H9 (cell line): ENCODE results near the gene CTSL. TPM values are rescaled to one million over a fixed set of nuclear protein-coding genes. Genes with fewer than 3 reads are reported as not detected.

Experiments
- DNase-seq: peaks from one replicate; pipeline ENCODE4 v3.0.0-alpha.2; 2017
- H2AFZ ChIP-seq: one replicate; pipeline ENCODE4 v1.6.1; 2013; ENCODE audit warnings: mild to moderate bottlenecking, low read length, control low read depth, moderate library complexity
- H2AK5ac ChIP-seq: 2 replicates; pipeline ENCODE4 v1.6.1; 2013; ENCODE audit warnings: low read length, control low read depth, mixed read lengths; ENCODE audit not compliant: insufficient read length
- H2BK120ac ChIP-seq: one replicate; pipeline ENCODE4 v1.6.1; 2013; ENCODE audit warnings: low read depth, mild to moderate bottlenecking, low read length, control low read depth, inconsistent platforms; ENCODE audit not compliant: poor library complexity, severe bottlenecking
- H2BK12ac ChIP-seq: 2 replicates; pipeline ENCODE4 v1.6.1; 2013; ENCODE audit warnings: low read length, control low read depth, mixed read lengths, low read depth; ENCODE audit not compliant: insufficient read length
- H2BK15ac ChIP-seq: 2 replicates; pipeline ENCODE4 v1.6.1; 2013; ENCODE audit warnings: low read depth, low read length, control low read depth
- H2BK20ac ChIP-seq: one replicate; pipeline ENCODE4 v1.6.1; 2013; ENCODE audit warnings: low read depth, mild to moderate bottlenecking, low read length, control low read depth, inconsistent platforms; ENCODE audit not compliant: poor library complexity, severe bottlenecking
- H2BK5ac ChIP-seq: 2 replicates; pipeline ENCODE4 v1.6.1; 2013; ENCODE audit warnings: low read length, control low read depth, mixed read lengths; ENCODE audit not compliant: insufficient read length
- H3K14ac ChIP-seq: 2 replicates; pipeline ENCODE4 v1.6.1; 2013; ENCODE audit warnings: low read length, control low read depth; ENCODE audit not compliant: insufficient read depth
- H3K18ac ChIP-seq: 2 replicates; pipeline ENCODE4 v1.6.1; 2013; ENCODE audit warnings: low read depth, mild to moderate bottlenecking, mixed read lengths, low read length, control low read depth; ENCODE audit not compliant: insufficient read length
- H3K23ac ChIP-seq: 2 replicates; pipeline ENCODE4 v1.6.1; 2013; ENCODE audit warnings: low read length, control low read depth, mixed read lengths, low read depth; ENCODE audit not compliant: insufficient read length
- H3K23me2 ChIP-seq: 2 replicates; pipeline ENCODE4 v1.6.1; 2013; ENCODE audit warnings: low read depth, mild to moderate bottlenecking, mixed read lengths, low read length, control low read depth; ENCODE audit not compliant: insufficient read length, poor library complexity, severe bottlenecking
- H3K27ac ChIP-seq: 2 replicates; pipeline ENCODE4 v1.5.1; 2013; ENCODE audit warnings: low read length, control low read depth, mixed read lengths, low read depth; ENCODE audit not compliant: insufficient read length
- H3K27me3 ChIP-seq: 2 replicates; pipeline ENCODE4 v1.6.1; 2013; ENCODE audit warnings: low read length, control low read depth, inconsistent platforms; ENCODE audit not compliant: insufficient read depth
- H3K4ac ChIP-seq: 2 replicates; pipeline ENCODE4 v1.6.1; 2013; ENCODE audit warnings: low read depth, mild to moderate bottlenecking, control low read depth, inconsistent platforms, low read length, moderate library complexity
- H3K4me1 ChIP-seq: 2 replicates; pipeline ENCODE4 v1.6.1; 2013; ENCODE audit warnings: low read length, control low read depth, inconsistent platforms; ENCODE audit not compliant: insufficient read depth
- H3K4me2 ChIP-seq: 2 replicates; pipeline ENCODE4 v1.6.1; 2013; ENCODE audit warnings: low read length, control low read depth, mixed read lengths; ENCODE audit not compliant: insufficient read length, insufficient read depth
- H3K56ac ChIP-seq: 2 replicates; pipeline ENCODE4 v1.6.1; 2013; ENCODE audit warnings: low read depth, mild to moderate bottlenecking, mixed read lengths, low read length, control low read depth; ENCODE audit not compliant: insufficient read length
- H3K79me1 ChIP-seq: 2 replicates; pipeline ENCODE4 v1.6.1; 2013; ENCODE audit warnings: low read depth, mild to moderate bottlenecking, moderate library complexity, low read length, control low read depth, inconsistent platforms; ENCODE audit not compliant: insufficient read depth, poor library complexity, severe bottlenecking
- H3K79me2 ChIP-seq: 2 replicates; pipeline ENCODE4 v1.6.1; 2013; ENCODE audit warnings: low read length, control low read depth, inconsistent platforms; ENCODE audit not compliant: insufficient read depth
- H3K9ac ChIP-seq: 2 replicates; pipeline ENCODE4 v1.6.1; 2013; ENCODE audit warnings: low read length, control low read depth, mixed read lengths; ENCODE audit not compliant: insufficient read length; ENCODE audit errors: extremely low read depth
- H3K9me3 ChIP-seq: one replicate; pipeline ENCODE4 v1.6.1; 2013; ENCODE audit warnings: low read depth, low read length, inconsistent platforms; ENCODE audit not compliant: control insufficient read depth
- H3T11ph ChIP-seq: one replicate; pipeline ENCODE4 v1.6.1; 2013; ENCODE audit warnings: mild to moderate bottlenecking, low read length, control low read depth, inconsistent platforms
- H4K20me1 ChIP-seq: one replicate; pipeline ENCODE4 v1.6.1; 2013; ENCODE audit not compliant: control insufficient read depth, insufficient read length, insufficient read depth
- H4K5ac ChIP-seq: 2 replicates; pipeline ENCODE4 v1.6.1; 2013; ENCODE audit warnings: low read depth, mild to moderate bottlenecking, mixed read lengths, low read length, control low read depth; ENCODE audit not compliant: insufficient read length
- H4K8ac ChIP-seq: replicated peaks from 2 replicates; pipeline ENCODE4 v1.6.1; 2013; ENCODE audit warnings: low read length, control low read depth, mixed read lengths, low read depth; ENCODE audit not compliant: insufficient read length
- H4K91ac ChIP-seq: 2 replicates; pipeline ENCODE4 v1.6.1; 2013; ENCODE audit warnings: low read depth, mild to moderate bottlenecking, moderate library complexity, mixed read lengths, low read length, control low read depth; ENCODE audit not compliant: insufficient read length
- H3K27ac Mint-ChIP-seq, 3 experiments: 2 replicates in 2 of 3; 3 replicates in 1 of 3; pipeline ENCODE4 v1.8.0; 2020 to 2021; ENCODE audit warnings: mixed read lengths in 3 of 3, mild to moderate bottlenecking in 1 of 3, moderate library complexity in 1 of 3
- H3K27me3 Mint-ChIP-seq: 2 replicates; pipeline ENCODE4 v1.8.0; 2021; ENCODE audit warnings: low read depth, mild to moderate bottlenecking, moderate library complexity, mixed read lengths
- H3K36me3 Mint-ChIP-seq, 3 experiments: 2 replicates in 2 of 3; 3 replicates in 1 of 3; pipeline ENCODE4 v1.8.0; 2020 to 2021; ENCODE audit warnings: low read depth in 3 of 3, mixed read lengths in 3 of 3; ENCODE audit not compliant: insufficient read depth in 1 of 3
- H3K4me1 Mint-ChIP-seq, 2 experiments: 2 replicates each; pipeline ENCODE4 v1.8.0; 2020; ENCODE audit warnings: mixed read lengths in 2 of 2
- H3K4me3 Mint-ChIP-seq, 2 experiments: 2 replicates in 1 of 2; 3 replicates in 1 of 2; pipeline ENCODE4 v1.8.0; 2020 to 2021; ENCODE audit warnings: mild to moderate bottlenecking in 2 of 2, mixed read lengths in 2 of 2, moderate library complexity in 1 of 2
- H3K9me3 Mint-ChIP-seq, 2 experiments: 2 replicates in 1 of 2; 3 replicates in 1 of 2; pipeline ENCODE4 v1.8.0; 2020; ENCODE audit warnings: mild to moderate bottlenecking in 2 of 2, mixed read lengths in 2 of 2, moderate library complexity in 1 of 2
- CTCF ChIP-seq: fragments of 200-600 bp; sonication (generic); conservative IDR thresholded peaks from 3 replicates; pipeline ENCODE4 v1.8.0; 2021; ENCODE audit warnings: antibody characterized with exemption, mild to moderate bottlenecking
- WGBS: extraction: QIAGEN DNeasy Blood & Tissue Kit; methylation state at CpG from one replicate; pipeline ENCODE4 v1.1.7; 2013; ENCODE audit warnings: missing lambda C conversion rate, low lambda C conversion rate, mixed read lengths; ENCODE audit not compliant: insufficient read length; ENCODE audit errors: extremely low coverage; 5-methylcytosine and 5-hydroxymethylcytosine counted together
- total RNA-seq: library from RNA; stranded (reverse); gene quantifications from 2 replicates; pipeline ENCODE4 v1.2.1, GENCODE V29; 2021

Gene CTSL
- total RNA-seq, 1 experiment from 2014 or later, result 28.9 TPM

DNA sequence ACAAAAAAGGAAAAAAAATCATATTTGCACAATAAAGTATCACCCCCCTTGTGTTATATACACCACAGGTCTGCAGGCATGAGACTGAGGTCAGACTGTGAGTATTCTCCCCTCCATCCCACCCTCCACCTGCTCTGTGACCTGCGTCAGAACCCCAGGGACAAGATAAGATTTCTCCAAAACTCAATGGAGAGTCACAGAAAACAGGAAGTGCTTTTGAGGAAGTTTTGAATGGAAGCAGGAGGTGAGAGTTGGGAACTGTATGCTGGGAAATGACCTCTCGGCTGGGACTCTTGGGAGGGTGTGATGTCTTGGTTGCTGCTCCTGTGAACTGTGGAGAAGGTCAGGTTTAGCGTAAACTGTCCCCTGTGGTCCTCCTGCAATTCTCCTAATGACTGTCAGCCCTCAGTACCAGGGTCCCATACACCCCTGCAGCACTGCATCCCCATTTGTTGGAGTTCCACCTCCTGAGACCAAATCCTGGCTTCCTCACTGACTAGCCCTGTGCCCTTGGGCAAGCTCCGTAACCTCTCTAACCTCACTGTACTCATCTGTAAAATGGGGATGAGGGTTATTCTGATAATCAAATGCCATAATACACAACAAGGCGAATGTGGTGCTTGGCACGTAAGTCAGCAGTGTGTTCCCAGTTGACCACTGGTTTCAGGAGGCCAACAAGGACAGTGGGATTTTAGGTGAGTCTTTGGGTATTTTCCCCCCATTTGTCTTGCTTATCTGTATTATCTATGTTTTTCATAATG, 6.9 kb upstream of the CTSL start:
- DNase-seq, result no peak

More for the DNA sequence above, 6.9 kb upstream of the CTSL start:
- H3K27me3 ChIP-seq, result no peaks in the 10 kb centered on the region
- H3K23ac ChIP-seq, result no peak overlapping the region
- TF ChIP-seq CTCF, result no peak
- no peak overlapping the region for H3K9ac ChIP-seq
- no peak overlapping the region for H2AFZ ChIP-seq
- H4K8ac ChIP-seq, result no peak overlapping the region
- H3K9me3 ChIP-seq, result no peaks in the 10 kb centered on the region
- H3K36me3 Mint-ChIP-seq, result no peaks in the 10 kb centered on the region
- H2BK15ac ChIP-seq, result no peak overlapping the region
- no peak overlapping the region for H3K18ac ChIP-seq
- 0 out of 4 replicates have a peak, but pooled peaks cover 0 to 2% of the 10 kb centered on the region in 2 experiments for H3K4me1 Mint-ChIP-seq
- H2BK20ac ChIP-seq, result no peak overlapping the region
- no peaks in the 10 kb centered on the region for H3K79me1 ChIP-seq
- H3T11ph ChIP-seq, result no peak overlapping the region
- H3K14ac ChIP-seq, result no peak overlapping the region
- no CpG with 5 or more reads among the region's 6 CpGs for WGBS
- H2BK120ac ChIP-seq, result no peak overlapping the region
- H4K20me1 ChIP-seq, result no peaks in the 10 kb centered on the region
- H3K79me2 ChIP-seq, result no peaks in the 10 kb centered on the region
- no peak overlapping the region for H4K5ac ChIP-seq
- no peak overlapping the region for H3K4ac ChIP-seq
- no peak overlapping the region for H3K4me2 ChIP-seq
- no peak overlapping the region for H3K27ac Mint-ChIP-seq
- H4K91ac ChIP-seq, result no peak overlapping the region
- no peak overlapping the region for H3K56ac ChIP-seq
- peaks cover 26% of the 10 kb centered on the region for H3K27me3 Mint-ChIP-seq
- H2BK5ac ChIP-seq, result no peak overlapping the region
- H2AK5ac ChIP-seq, result no peak overlapping the region
- no peak overlapping the region for H3K4me3 Mint-ChIP-seq
- H2BK12ac ChIP-seq, result no peak overlapping the region
- H3K9me3 Mint-ChIP-seq, result no peaks in the 10 kb centered on the region
- no peaks in the 10 kb centered on the region for H3K4me1 ChIP-seq
- no peak overlapping the region for H3K27ac ChIP-seq
- H3K23me2 ChIP-seq, result no peaks in the 10 kb centered on the region
